Stimulated activated naive CD8-positive, alpha-beta T cell treated with anti-CD3 and anti-CD28 coated beads, Interleukin-15, Interleukin-2, amounts not matched to agents 100 ng/mL and 50 ng/mL, for 24 hours (primary cell): Measurements from ENCODE around the gene MAN2A1.

Source experiments
- H3K27ac Mint-ChIP-seq: one replicate; pipeline ENCODE4 v1.8.0; 2021; ENCODE audit warnings: mild to moderate bottlenecking, mixed read lengths
- H3K27me3 Mint-ChIP-seq: one replicate; pipeline ENCODE4 v1.8.0; 2021; ENCODE audit warnings: mixed read lengths
- H3K36me3 Mint-ChIP-seq: one replicate; pipeline ENCODE4 v1.8.0; 2021; ENCODE audit warnings: low read depth, mixed read lengths
- H3K4me1 Mint-ChIP-seq: one replicate; pipeline ENCODE4 v1.8.0; 2021; ENCODE audit warnings: low read depth, mixed read lengths
- H3K4me3 Mint-ChIP-seq: one replicate; pipeline ENCODE4 v1.8.0; 2021; ENCODE audit warnings: mild to moderate bottlenecking, mixed read lengths
- H3K9me3 Mint-ChIP-seq: one replicate; pipeline ENCODE4 v1.8.0; 2021; ENCODE audit warnings: mixed read lengths

Gene MAN2A1

DNA sequence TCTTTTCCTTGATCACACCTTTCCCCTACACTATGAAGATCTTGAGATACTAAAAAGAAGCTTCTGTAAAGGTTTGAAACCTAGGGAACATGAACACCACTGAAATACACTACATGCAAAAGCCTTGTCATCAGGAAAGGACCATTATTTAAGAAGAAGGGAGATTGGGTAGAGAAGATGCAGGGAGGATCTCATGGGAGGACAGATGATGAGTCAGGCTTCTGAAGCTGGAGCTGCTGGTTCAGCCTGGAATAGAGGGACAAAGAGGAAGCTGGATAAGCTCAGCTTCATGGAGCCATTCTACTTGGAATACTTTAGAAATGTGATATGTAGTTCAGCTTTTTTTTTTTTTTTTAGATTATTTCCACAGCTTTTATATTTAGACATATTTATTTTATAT is 169.8 kb downstream of the MAN2A1 start:
- peaks cover 64% of the 10 kb centered on the region for H3K4me1 Mint-ChIP-seq
- no peaks in the 10 kb centered on the region for H3K27me3 Mint-ChIP-seq
- H3K4me3 Mint-ChIP-seq: no peak overlapping the region
- H3K36me3 Mint-ChIP-seq: peaks cover 80% of the 10 kb centered on the region
- no peaks in the 10 kb centered on the region for H3K9me3 Mint-ChIP-seq
- H3K27ac Mint-ChIP-seq: no peak overlapping the region

GRCh38 chr5:109862301-109862700 is 172.6 kb downstream of the MAN2A1 start:
- H3K27me3 Mint-ChIP-seq: no peaks in the 10 kb centered on the region
- no peak overlapping the region for H3K27ac Mint-ChIP-seq
- peaks cover 80% of the 10 kb centered on the region for H3K36me3 Mint-ChIP-seq
- H3K4me3 Mint-ChIP-seq: no peak overlapping the region
- H3K4me1 Mint-ChIP-seq: peaks cover 50% of the 10 kb centered on the region
- no peaks in the 10 kb centered on the region for H3K9me3 Mint-ChIP-seq

GRCh38 chr5:109863752-109864151 is 174.0 kb downstream of the MAN2A1 start:
- H3K27ac Mint-ChIP-seq: no peak overlapping the region
- H3K27me3 Mint-ChIP-seq: no peaks in the 10 kb centered on the region
- H3K36me3 Mint-ChIP-seq: peaks cover 84% of the 10 kb centered on the region
- peaks cover 51% of the 10 kb centered on the region for H3K4me1 Mint-ChIP-seq
- no peaks in the 10 kb centered on the region for H3K9me3 Mint-ChIP-seq
- no peak overlapping the region for H3K4me3 Mint-ChIP-seq

GRCh38 chr5:109865637-109866036 is 175.9 kb downstream of the MAN2A1 start:
- Mint-ChIP-seq H3K4me1 (peaks cover 58% of the 10 kb centered on the region), H3K9me3 (no peaks in the 10 kb centered on the region), H3K36me3 (peaks cover 82% of the 10 kb centered on the region), H3K27ac (peak overlapping the region; percentile 38), H3K27me3 (no peaks in the 10 kb centered on the region), H3K4me3 (no peak overlapping the region)

- no peak overlapping the region for H3K27ac Mint-ChIP-seq
- H3K27me3 Mint-ChIP-seq: no peaks in the 10 kb centered on the region
- H3K9me3 Mint-ChIP-seq: no peaks in the 10 kb centered on the region
- H3K36me3 Mint-ChIP-seq: peaks cover 79% of the 10 kb centered on the region
- H3K4me1 Mint-ChIP-seq: peaks cover 58% of the 10 kb centered on the region
- H3K4me3 Mint-ChIP-seq: no peak overlapping the region
Observed at GRCh38 chr5:109866051-109866450, 176.3 kb downstream of the MAN2A1 start.

- no peak overlapping the region for H3K27ac Mint-ChIP-seq
- no peaks in the 10 kb centered on the region for H3K27me3 Mint-ChIP-seq
- peaks cover 57% of the 10 kb centered on the region for H3K36me3 Mint-ChIP-seq
- no peak overlapping the region for H3K4me3 Mint-ChIP-seq
- H3K4me1 Mint-ChIP-seq: peaks cover 44% of the 10 kb centered on the region
- no peaks in the 10 kb centered on the region for H3K9me3 Mint-ChIP-seq
Observed at GRCh38 chr5:109868737-109869136, 179.0 kb downstream of the MAN2A1 start.

- Mint-ChIP-seq H3K4me3 (no peak overlapping the region), H3K36me3 (peaks cover 18% of the 10 kb centered on the region), H3K27ac (peak overlapping the region; percentile 4), H3K4me1 (peaks cover 53% of the 10 kb centered on the region), H3K9me3 (no peaks in the 10 kb centered on the region), H3K27me3 (no peaks in the 10 kb centered on the region)
Observed at GRCh38 chr5:109873687-109874086, 184.0 kb downstream of the MAN2A1 start.

DNA sequence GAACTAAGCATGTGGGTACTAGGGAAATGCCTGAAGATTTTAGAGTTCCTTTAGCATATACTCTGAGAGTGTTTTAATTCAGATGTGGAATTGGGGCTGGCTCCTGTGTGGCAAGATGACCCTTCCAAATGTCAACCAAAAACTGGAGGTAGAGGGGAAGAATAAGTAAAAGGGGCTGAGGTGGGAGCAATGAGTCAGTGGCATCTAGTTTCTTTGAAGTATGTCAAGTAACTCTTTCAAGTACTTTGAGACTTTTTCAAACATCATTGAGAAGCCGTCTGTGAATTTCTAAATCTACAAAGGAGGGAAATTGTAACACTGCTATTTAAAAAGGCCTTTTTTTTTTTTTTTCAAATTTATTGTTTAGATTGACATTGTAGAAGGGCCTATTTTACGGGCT is 184.4 kb downstream of the MAN2A1 start:
- Mint-ChIP-seq H3K9me3 (no peaks in the 10 kb centered on the region), H3K36me3 (peaks cover 13% of the 10 kb centered on the region), H3K4me1 (peaks cover 49% of the 10 kb centered on the region), H3K27me3 (no peaks in the 10 kb centered on the region), H3K27ac (peak overlapping the region; percentile 4), H3K4me3 (no peak overlapping the region)

DNA sequence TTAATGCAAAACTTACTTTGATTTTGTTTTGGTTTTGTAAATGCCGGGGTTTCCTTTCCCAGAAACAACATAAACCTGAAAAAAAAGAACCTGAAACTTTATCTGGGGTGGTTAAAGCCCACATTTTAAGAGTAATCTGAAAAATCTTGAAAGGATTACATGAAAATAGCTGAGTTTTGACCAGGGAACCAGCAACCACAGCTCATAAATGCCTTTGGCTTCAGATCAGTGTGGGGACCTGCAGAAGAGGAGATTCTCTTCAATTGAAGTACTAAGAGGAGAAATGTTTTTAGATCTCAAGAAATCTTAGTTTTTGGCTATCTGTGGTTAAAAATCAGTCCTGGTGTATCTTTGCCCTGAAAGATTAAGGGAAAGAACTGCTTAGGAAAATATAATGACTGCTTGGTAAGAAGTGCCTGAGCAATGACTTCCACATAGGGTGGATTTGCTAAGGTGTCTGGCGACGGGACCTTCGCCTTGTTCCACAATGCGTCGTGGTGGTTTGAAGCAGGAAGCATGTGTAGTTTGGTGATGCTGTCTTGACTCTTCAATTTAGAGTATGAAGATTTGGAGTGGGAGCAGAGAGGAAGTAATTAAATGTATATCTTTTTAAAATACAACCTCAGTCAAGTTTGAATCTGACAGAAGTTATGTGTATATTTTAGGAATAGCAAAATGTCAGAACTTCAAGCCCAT is 186.5 kb downstream of the MAN2A1 start:
- H3K36me3 Mint-ChIP-seq: peaks cover 4% of the 10 kb centered on the region
- no peaks in the 10 kb centered on the region for H3K9me3 Mint-ChIP-seq
- no peak overlapping the region for H3K27ac Mint-ChIP-seq
- H3K4me1 Mint-ChIP-seq: peaks cover 40% of the 10 kb centered on the region
- H3K27me3 Mint-ChIP-seq: no peaks in the 10 kb centered on the region
- H3K4me3 Mint-ChIP-seq: no peak overlapping the region

DNA sequence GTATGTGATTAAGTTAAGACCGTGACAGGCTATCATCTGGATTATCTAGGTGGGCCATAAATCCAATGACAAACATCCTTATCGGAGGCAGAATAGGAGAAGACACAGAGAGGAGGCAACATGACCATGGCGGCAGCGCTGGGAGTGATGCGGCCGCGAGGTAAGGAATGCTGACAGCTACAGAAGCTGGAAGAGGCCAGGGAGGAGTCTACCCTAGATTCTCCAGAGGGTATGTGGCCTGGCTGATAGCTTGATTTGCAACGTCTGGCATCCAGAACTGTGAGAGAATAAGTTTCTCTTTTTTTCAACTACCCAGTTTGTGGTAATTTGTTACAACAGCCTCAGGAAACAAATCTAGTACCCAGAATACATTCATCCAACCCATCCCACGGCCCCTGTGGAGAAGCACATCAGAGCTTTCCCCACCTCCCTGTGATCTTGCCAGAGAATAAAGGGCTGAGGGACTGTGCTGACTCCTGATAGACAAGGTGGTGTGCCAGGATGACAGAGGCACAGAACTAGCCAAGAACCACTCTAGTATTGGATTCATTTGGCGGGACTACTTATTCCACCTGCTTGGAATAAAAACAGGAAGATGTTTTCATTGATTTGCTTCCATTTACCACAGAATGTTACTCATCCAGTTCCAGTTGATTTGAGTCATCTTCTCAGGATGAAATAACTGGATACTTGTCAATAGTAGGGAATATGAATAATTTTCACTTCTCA is 187.4 kb downstream of the MAN2A1 start:
- Mint-ChIP-seq H3K4me1 (peaks cover 40% of the 10 kb centered on the region), H3K27me3 (no peaks in the 10 kb centered on the region), H3K27ac (no peak overlapping the region), H3K9me3 (no peaks in the 10 kb centered on the region), H3K4me3 (no peak overlapping the region), H3K36me3 (peaks cover 4% of the 10 kb centered on the region)

GRCh38 chr5:109877670-109878045 is 187.9 kb downstream of the MAN2A1 start:
- Mint-ChIP-seq H3K4me1 (peaks cover 45% of the 10 kb centered on the region), H3K27ac (no peak overlapping the region)

DNA sequence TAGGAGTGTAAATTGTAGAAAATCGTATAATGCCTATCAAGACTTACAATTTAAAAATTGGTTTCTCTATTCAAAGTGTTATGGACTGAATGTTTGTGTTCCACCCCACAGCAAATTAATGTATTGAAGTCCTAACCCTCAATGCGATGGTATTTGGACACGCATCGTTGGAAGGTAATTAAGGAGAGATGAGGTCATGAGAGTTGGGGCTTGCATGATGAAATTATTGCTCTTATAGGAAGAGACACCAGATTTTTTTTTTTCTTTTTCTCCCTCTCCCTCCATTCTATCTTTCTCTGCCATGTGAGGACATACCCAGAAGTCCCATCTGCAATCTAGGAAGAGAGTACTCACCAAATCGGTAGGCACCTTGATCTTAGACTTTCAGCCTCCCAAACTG is 189.2 kb downstream of the MAN2A1 start:
- H3K4me3 Mint-ChIP-seq: no peak overlapping the region
- peaks cover 4% of the 10 kb centered on the region for H3K36me3 Mint-ChIP-seq
- peaks cover 41% of the 10 kb centered on the region for H3K4me1 Mint-ChIP-seq
- H3K9me3 Mint-ChIP-seq: no peaks in the 10 kb centered on the region
- H3K27me3 Mint-ChIP-seq: no peaks in the 10 kb centered on the region
- no peak overlapping the region for H3K27ac Mint-ChIP-seq

More at GRCh38 chr5:109877670-109878045, 187.9 kb downstream of the MAN2A1 start:
- no peaks in the 10 kb centered on the region for H3K27me3 Mint-ChIP-seq
- no peak overlapping the region for H3K4me3 Mint-ChIP-seq
- peaks cover 4% of the 10 kb centered on the region for H3K36me3 Mint-ChIP-seq
- no peaks in the 10 kb centered on the region for H3K9me3 Mint-ChIP-seq

DNA sequence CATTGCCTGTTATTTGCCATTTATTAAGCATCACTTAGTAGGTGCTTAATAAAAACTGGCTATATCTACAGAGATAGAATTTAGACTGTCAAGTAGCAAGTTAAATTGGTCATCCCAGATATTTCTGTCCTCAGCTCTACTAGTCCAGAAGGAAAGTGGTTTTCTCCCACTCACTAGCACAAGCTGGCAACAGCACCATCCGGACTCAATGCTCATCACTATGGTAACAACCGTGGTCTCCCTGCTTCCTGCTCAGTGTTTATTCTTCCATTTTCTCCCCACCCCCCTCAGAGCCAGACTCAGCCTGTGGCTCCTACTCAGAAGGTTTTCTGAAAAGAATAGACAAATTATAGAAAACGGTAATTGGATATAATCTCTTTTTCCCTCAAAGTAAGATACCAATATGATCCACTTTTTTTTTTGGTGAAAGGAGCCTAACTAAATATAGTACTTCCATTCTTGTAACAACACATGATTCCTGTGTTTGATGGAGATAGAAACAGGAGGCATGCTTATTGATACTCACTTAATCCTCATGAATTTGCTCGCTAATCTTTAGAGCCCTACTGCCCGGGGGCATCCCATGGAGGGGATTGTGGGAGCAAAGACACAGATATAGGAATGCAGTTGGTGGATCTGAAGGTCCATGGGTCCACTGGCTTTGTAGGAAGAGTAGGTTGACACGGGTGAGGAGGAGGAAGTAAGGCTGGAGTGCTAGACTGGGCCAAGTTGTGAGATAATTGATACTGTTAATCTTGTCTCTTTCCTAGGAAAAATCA is 191.4 kb downstream of the MAN2A1 start:
- peak overlapping the region; percentile 42 for H3K27ac Mint-ChIP-seq
- H3K9me3 Mint-ChIP-seq: no peaks in the 10 kb centered on the region
- no peak overlapping the region for H3K4me3 Mint-ChIP-seq
- H3K27me3 Mint-ChIP-seq: no peaks in the 10 kb centered on the region
- H3K4me1 Mint-ChIP-seq: peaks cover 19% of the 10 kb centered on the region
- H3K36me3 Mint-ChIP-seq: peaks cover 4% of the 10 kb centered on the region

- no peaks in the 10 kb centered on the region for H3K36me3 Mint-ChIP-seq
- H3K27me3 Mint-ChIP-seq: no peaks in the 10 kb centered on the region
- H3K9me3 Mint-ChIP-seq: no peaks in the 10 kb centered on the region
- no peak overlapping the region for H3K27ac Mint-ChIP-seq
- H3K4me3 Mint-ChIP-seq: no peak overlapping the region
- H3K4me1 Mint-ChIP-seq: peaks cover 6% of the 10 kb centered on the region
Observed at GRCh38 chr5:109882546-109882945, 192.8 kb downstream of the MAN2A1 start.

DNA sequence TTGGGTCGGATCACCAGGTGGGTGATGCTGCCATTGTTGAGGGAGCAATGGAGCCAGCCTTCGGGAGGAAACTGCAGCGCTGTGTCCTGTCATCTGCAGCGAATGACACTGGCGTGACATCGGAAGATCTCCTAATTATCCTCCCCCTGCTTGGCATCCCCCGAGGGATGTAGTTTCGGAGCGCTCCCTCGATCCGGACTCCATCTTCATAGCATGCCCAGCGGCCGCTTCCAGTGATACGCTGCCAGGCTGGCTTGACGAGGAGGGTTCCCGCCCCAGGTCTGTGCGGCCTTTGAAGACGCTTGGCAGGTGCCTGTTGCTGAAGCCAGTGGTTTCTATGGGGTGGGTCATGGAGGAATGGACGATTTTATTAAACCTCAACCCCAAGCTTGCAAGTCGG is 194.9 kb downstream of the MAN2A1 start:
- H3K9me3 Mint-ChIP-seq: no peaks in the 10 kb centered on the region
- peaks cover 5% of the 10 kb centered on the region for H3K4me1 Mint-ChIP-seq
- no peak overlapping the region for H3K4me3 Mint-ChIP-seq
- H3K27me3 Mint-ChIP-seq: no peaks in the 10 kb centered on the region
- no peaks in the 10 kb centered on the region for H3K36me3 Mint-ChIP-seq
- no peak overlapping the region for H3K27ac Mint-ChIP-seq
